ENCODE results near the gene BLTP3B. TPM values are rescaled to one million over a fixed set of nuclear protein-coding genes. Genes with fewer than 3 reads are reported as not detected.

The BLTP3B gene
- total RNA-seq, 1 donor = 55.7 TPM

GRCh38 chr12:100110276-100110675 is 32.4 kb downstream of the BLTP3B start:
- peaks cover 87% of the 10 kb centered on the region for H3K79me2 ChIP-seq (ENCODE audit: insufficient read depth, low read length)
- H3K4me2 ChIP-seq (ENCODE audit: insufficient read depth, low read length) = no peak overlapping the region
- peaks cover 9% of the 10 kb centered on the region for H4K20me1 ChIP-seq (ENCODE audit: insufficient read depth, low read length)
- peak; percentile 51 for DNase-seq (ENCODE audit: insufficient read length, low spot score, missing footprints)
- no peak overlapping the region for H3K4me3 ChIP-seq (ENCODE audit: insufficient read depth, low read length)
- no peak for TF ChIP-seq CTCF (IDR thresholded peaks at IDR 0.05; ENCODE audit: extremely low read depth, low read depth, low read length)
- no peaks in the 10 kb centered on the region for H3K27me3 ChIP-seq (ENCODE audit: insufficient read depth, low read length)
- H3K36me3 ChIP-seq (ENCODE audit: insufficient read depth, low read length) = peaks cover 3% of the 10 kb centered on the region
- H2AFZ ChIP-seq (ENCODE audit: low read length) = no peak overlapping the region
- H3K9me3 ChIP-seq (ENCODE audit: low read depth, low read length) = no peaks in the 10 kb centered on the region
- no peak overlapping the region for H3K27ac ChIP-seq (ENCODE audit: low read depth, low read length)
- no peaks in the 10 kb centered on the region for H3K4me1 ChIP-seq (ENCODE audit: insufficient read depth, low read length)

GRCh38 chr12:100106861-100107260 is 35.8 kb downstream of the BLTP3B start:
- Histone ChIP-seq H3K79me2 (ENCODE audit: insufficient read depth, low read length) (peaks cover 60% of the 10 kb centered on the region), H3K4me3 (ENCODE audit: insufficient read depth, low read length) (no peak overlapping the region), H3K36me3 (ENCODE audit: insufficient read depth, low read length) (peaks cover 3% of the 10 kb centered on the region), H2AFZ (ENCODE audit: low read length) (no peak overlapping the region), H3K4me2 (ENCODE audit: insufficient read depth, low read length) (no peak overlapping the region), H3K27ac (ENCODE audit: low read depth, low read length) (no peak overlapping the region), H3K4me1 (ENCODE audit: insufficient read depth, low read length) (no peaks in the 10 kb centered on the region), H3K9me3 (ENCODE audit: low read depth, low read length) (no peaks in the 10 kb centered on the region), H3K27me3 (ENCODE audit: insufficient read depth, low read length) (no peaks in the 10 kb centered on the region), H4K20me1 (ENCODE audit: insufficient read depth, low read length) (no peaks in the 10 kb centered on the region)
- no peak for DNase-seq (ENCODE audit: insufficient read length, low spot score, missing footprints)
- no peak for TF ChIP-seq CTCF (IDR thresholded peaks at IDR 0.05; ENCODE audit: extremely low read depth, low read depth, low read length)

GRCh38 chr12:100105661-100106060 is 37.0 kb downstream of the BLTP3B start:
- Histone ChIP-seq H3K9me3 (ENCODE audit: low read depth, low read length) (no peaks in the 10 kb centered on the region), H3K4me3 (ENCODE audit: insufficient read depth, low read length) (no peak overlapping the region), H3K27me3 (ENCODE audit: insufficient read depth, low read length) (no peaks in the 10 kb centered on the region), H3K4me1 (ENCODE audit: insufficient read depth, low read length) (no peaks in the 10 kb centered on the region), H3K36me3 (ENCODE audit: insufficient read depth, low read length) (peaks cover 4% of the 10 kb centered on the region), H3K4me2 (ENCODE audit: insufficient read depth, low read length) (no peak overlapping the region), H2AFZ (ENCODE audit: low read length) (no peak overlapping the region), H3K27ac (ENCODE audit: low read depth, low read length) (no peak overlapping the region), H3K79me2 (ENCODE audit: insufficient read depth, low read length) (peaks cover 50% of the 10 kb centered on the region), H4K20me1 (ENCODE audit: insufficient read depth, low read length) (no peaks in the 10 kb centered on the region)
- DNase-seq (ENCODE audit: insufficient read length, low spot score, missing footprints) = no peak
- TF ChIP-seq CTCF (IDR thresholded peaks at IDR 0.05; ENCODE audit: extremely low read depth, low read depth, low read length) = no peak

GRCh38 chr12:100101000-100101399 is 41.7 kb downstream of the BLTP3B start:
- Histone ChIP-seq H3K4me3 (ENCODE audit: insufficient read depth, low read length) (no peak overlapping the region), H3K36me3 (ENCODE audit: insufficient read depth, low read length) (peaks cover 14% of the 10 kb centered on the region), H3K4me2 (ENCODE audit: insufficient read depth, low read length) (no peak overlapping the region), H4K20me1 (ENCODE audit: insufficient read depth, low read length) (no peaks in the 10 kb centered on the region), H2AFZ (ENCODE audit: low read length) (no peak overlapping the region), H3K27ac (ENCODE audit: low read depth, low read length) (no peak overlapping the region), H3K4me1 (ENCODE audit: insufficient read depth, low read length) (no peaks in the 10 kb centered on the region), H3K79me2 (ENCODE audit: insufficient read depth, low read length) (peaks cover 15% of the 10 kb centered on the region), H3K9me3 (ENCODE audit: low read depth, low read length) (no peaks in the 10 kb centered on the region), H3K27me3 (ENCODE audit: insufficient read depth, low read length) (no peaks in the 10 kb centered on the region)
- no peak for TF ChIP-seq CTCF (IDR thresholded peaks at IDR 0.05; ENCODE audit: extremely low read depth, low read depth, low read length)
- no peak for DNase-seq (ENCODE audit: insufficient read length, low spot score, missing footprints)

Small RNAs within 50 kb of the gene (small RNA-seq; reads per million reads assigned to genes)
- gene MIR1827 (not detected), gene RN7SL176P (not detected)

Other genes starting within 250 kb of the BLTP3B start
- gene ANKS1B, start 157.9 kb downstream of the BLTP3B start, total RNA-seq = 2.2 and 2.4 TPM in 2 replicates
- 13.6 and 19.2 TPM in 2 replicates for gene ACTR6, start 57.9 kb upstream of the BLTP3B start, total RNA-seq
- gene DEPDC4, start 124.2 kb upstream of the BLTP3B start, total RNA-seq = 0.36 and 1.5 TPM in 2 replicates
- 64.4 and 69.8 TPM in 2 replicates for gene SCYL2, start 124.3 kb upstream of the BLTP3B start, total RNA-seq
- gene SLC17A8, start 214.2 kb upstream of the BLTP3B start, total RNA-seq = not detected in 2 replicates